Activated B cell treated with CpG ODN at 0.5 μM for 24 hours (primary cell): ENCODE measurements around the gene CDX1. TPM values are rescaled to one million over a fixed set of nuclear protein-coding genes. Genes with fewer than 3 reads are reported as not detected.

Experiments used
- ATAC-seq: fragments of 200-7000 bp; cut with Tn5 transposase; one replicate; pipeline ENCODE4 v1.10.0; 2021; ENCODE audit warnings: low read depth, mild to moderate bottlenecking, moderate library complexity
- CTCF ChIA-PET: fragments of 350-600 bp; sonication (Branson Sonifier 250); formaldehyde crosslinking; loops from one replicate; lab custom pipeline; 2021; ENCODE audit warnings: antibody characterized with exemption; lab: Charles Lee
- POLR2A ChIA-PET: fragments of 350-600 bp; sonication (Branson Sonifier 250); formaldehyde crosslinking; loops from one replicate; lab custom pipeline; 2021; ENCODE audit warnings: antibody characterized with exemption; lab: Charles Lee
- DNase-seq: peaks from one replicate; pipeline ENCODE4 v3.0.0; 2022
- H3K27ac Mint-ChIP-seq: one replicate; pipeline ENCODE4 v1.8.0; 2020; ENCODE audit warnings: mixed read lengths
- H3K27me3 Mint-ChIP-seq: one replicate; pipeline ENCODE4 v1.8.0; 2021; ENCODE audit warnings: mixed read lengths
- H3K36me3 Mint-ChIP-seq: one replicate; pipeline ENCODE4 v1.8.0; 2021; ENCODE audit warnings: low read depth, mixed read lengths
- H3K4me1 Mint-ChIP-seq: one replicate; pipeline ENCODE4 v1.8.0; 2021; ENCODE audit warnings: mixed read lengths
- H3K4me3 Mint-ChIP-seq: one replicate; pipeline ENCODE4 v1.8.0; 2020; ENCODE audit warnings: mild to moderate bottlenecking, mixed read lengths
- H3K9me3 Mint-ChIP-seq: one replicate; pipeline ENCODE4 v1.8.0; 2020; ENCODE audit warnings: mixed read lengths
- intact Hi-C: fragments of 100-400 bp; cut with micrococcal nuclease; formaldehyde crosslinking; loops from one replicate; pipeline ENCODE4 v1.15.1; 2024
- total RNA-seq: library from RNA; stranded (reverse); gene quantifications from 2 replicates; pipeline ENCODE4 v1.2.3, GENCODE V29; 2022
- TF ChIP-seq, protein P1 (sequence below): fragments of 200-600 bp; IDR thresholded peaks from one replicate; pipeline ENCODE4 v1.8.0; 2022; ENCODE audit warnings: antibody characterized with exemption, mild to moderate bottlenecking

CDX1 gene
- not detected in 2 replicates for total RNA-seq

DNA sequence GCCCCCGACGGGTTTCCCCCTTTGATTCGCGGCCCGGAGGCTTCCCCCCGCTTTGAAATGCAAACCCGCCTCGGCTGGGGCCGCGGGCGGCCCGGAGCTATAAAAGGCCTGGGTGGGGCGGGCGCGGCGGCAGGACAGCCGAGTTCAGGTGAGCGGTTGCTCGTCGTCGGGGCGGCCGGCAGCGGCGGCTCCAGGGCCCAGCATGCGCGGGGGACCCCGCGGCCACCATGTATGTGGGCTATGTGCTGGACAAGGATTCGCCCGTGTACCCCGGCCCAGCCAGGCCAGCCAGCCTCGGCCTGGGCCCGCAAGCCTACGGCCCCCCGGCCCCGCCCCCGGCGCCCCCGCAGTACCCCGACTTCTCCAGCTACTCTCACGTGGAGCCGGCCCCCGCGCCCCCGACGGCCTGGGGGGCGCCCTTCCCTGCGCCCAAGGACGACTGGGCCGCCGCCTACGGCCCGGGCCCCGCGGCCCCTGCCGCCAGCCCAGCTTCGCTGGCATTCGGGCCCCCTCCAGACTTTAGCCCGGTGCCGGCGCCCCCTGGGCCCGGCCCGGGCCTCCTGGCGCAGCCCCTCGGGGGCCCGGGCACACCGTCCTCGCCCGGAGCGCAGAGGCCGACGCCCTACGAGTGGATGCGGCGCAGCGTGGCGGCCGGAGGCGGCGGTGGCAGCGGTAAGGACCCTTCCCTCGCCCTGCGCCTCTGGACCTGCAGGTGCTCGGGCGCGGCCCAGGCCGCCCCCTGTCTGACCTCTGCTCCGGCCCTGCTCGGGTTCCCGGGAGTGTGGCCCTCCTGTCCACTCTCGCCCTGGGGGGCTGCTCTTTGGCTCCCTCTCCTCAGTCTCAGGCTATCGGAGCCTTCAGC, at the start of gene CDX1:
TSS of gene CDX1 (plus strand) at position 129 of the 862 bp plus-strand sequence. CDS start at position 228, 99 bp downstream.
- Mint-ChIP-seq H3K4me1 (peaks cover 5% of the 10 kb centered on the region), H3K27ac (no peak within 1 kb of the TSS), H3K9me3 (no peaks in the 10 kb centered on the region), H3K27me3 (peaks cover 35% of the 10 kb centered on the region), H3K4me3 (no peak within 1 kb of the TSS), H3K36me3 (no peaks in the 10 kb centered on the region)
- DNase-seq (no peak), ATAC-seq (no peak)
- CTCF ChIA-PET: no interaction called here
- POLR2A ChIA-PET: interaction anchor here (1.0 kb wide), 1 partner anchor 13 kb away, joined by 3 read pairs; no protein-coding TSS in a partner anchor
- intact Hi-C loops: no loop called here
- TF ChIP-seq, protein P1, sequence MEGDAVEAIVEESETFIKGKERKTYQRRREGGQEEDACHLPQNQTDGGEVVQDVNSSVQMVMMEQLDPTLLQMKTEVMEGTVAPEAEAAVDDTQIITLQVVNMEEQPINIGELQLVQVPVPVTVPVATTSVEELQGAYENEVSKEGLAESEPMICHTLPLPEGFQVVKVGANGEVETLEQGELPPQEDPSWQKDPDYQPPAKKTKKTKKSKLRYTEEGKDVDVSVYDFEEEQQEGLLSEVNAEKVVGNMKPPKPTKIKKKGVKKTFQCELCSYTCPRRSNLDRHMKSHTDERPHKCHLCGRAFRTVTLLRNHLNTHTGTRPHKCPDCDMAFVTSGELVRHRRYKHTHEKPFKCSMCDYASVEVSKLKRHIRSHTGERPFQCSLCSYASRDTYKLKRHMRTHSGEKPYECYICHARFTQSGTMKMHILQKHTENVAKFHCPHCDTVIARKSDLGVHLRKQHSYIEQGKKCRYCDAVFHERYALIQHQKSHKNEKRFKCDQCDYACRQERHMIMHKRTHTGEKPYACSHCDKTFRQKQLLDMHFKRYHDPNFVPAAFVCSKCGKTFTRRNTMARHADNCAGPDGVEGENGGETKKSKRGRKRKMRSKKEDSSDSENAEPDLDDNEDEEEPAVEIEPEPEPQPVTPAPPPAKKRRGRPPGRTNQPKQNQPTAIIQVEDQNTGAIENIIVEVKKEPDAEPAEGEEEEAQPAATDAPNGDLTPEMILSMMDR: no peak

DNA sequence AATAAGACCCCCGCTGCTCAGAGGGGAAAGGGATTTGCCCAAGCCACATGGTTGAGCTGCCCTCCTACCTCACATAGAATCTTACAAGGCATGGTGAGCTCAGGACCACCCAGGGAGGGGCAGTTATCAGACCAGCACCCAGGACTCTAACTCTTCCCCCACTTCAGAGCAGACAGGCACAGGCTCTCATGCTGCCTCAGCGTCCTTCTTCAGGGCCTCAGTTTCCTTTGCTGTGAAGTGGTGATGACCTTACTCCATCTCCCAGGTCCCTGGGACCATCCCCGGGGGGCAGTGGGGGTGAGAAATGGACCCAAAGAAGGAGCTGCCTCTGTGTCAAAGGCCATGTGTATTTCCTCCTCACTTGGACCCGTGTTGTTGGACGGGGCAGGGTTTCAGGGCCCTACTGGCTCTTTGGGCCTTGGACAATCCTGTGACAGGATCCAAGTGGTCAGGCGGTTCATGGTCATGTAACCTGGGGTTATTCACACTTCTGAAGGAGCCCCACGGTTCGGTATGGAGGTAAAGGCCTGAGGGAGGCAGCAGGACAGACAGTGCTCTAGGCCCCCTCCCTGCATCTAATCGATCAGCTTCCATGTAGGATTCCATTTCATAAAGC, 48.5 kb upstream of the CDX1 start:
- intact Hi-C loops: no loop called here
- DNase-seq (no peak), ATAC-seq (no peak)
- TF ChIP-seq, protein P1: no peak
- POLR2A ChIA-PET: no interaction called here
- CTCF ChIA-PET: interaction anchor here (0.9 kb wide), 1 partner anchor 82 kb away, joined by 3 read pairs; no protein-coding TSS in a partner anchor
- no peaks in the 10 kb centered on the region for H3K9me3 Mint-ChIP-seq
- no peak overlapping the region for H3K4me3 Mint-ChIP-seq
- H3K27me3 Mint-ChIP-seq: peaks cover 2% of the 10 kb centered on the region
- no peak overlapping the region for H3K27ac Mint-ChIP-seq
- H3K4me1 Mint-ChIP-seq: no peaks in the 10 kb centered on the region
- H3K36me3 Mint-ChIP-seq: no peaks in the 10 kb centered on the region

DNA sequence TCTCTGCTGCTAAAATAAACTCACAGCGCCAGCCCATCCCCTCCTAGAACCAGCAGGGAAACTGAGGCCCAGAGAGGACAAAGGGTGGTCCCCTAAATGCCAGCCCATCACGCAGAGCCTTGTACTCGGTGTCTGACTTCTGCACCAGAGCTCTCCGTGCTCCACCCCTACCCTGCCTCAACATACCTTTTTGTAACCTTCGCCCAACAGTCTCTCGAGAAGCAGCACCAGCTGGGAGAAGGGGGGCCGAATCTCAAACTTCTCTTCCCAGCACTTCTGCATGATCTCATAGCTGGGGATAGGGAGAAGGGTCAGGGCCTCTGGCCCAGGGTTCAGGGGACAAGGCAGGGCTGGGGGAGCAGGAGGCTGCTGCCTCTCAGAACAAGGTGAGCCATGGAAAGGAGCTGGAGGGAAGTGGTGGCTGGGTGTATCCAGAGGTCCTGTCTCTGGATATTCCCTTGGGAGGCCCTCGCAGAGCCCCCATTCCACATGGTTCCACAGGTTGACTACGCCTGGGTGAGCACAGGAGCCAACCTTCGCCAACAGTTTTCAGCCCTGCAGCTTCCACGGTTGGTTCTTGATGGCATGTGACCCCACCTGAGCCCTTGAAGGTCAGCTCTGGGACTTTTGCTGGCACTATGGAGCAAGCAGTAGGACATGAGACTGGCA, 47.9 kb upstream of the CDX1 start:
- H3K4me3 Mint-ChIP-seq: no peak overlapping the region
- H3K36me3 Mint-ChIP-seq: no peaks in the 10 kb centered on the region
- no peaks in the 10 kb centered on the region for H3K27me3 Mint-ChIP-seq
- CTCF ChIA-PET: interaction anchor here (0.9 kb wide), 1 partner anchor 83 kb away, joined by 3 read pairs; no protein-coding TSS in a partner anchor
- H3K4me1 Mint-ChIP-seq: no peaks in the 10 kb centered on the region
- ATAC-seq: no peak
- no peak overlapping the region for H3K27ac Mint-ChIP-seq
- TF ChIP-seq, protein P1: no peak
- no peak for DNase-seq
- POLR2A ChIA-PET: no interaction called here
- intact Hi-C loops: no loop called here
- no peaks in the 10 kb centered on the region for H3K9me3 Mint-ChIP-seq

DNA sequence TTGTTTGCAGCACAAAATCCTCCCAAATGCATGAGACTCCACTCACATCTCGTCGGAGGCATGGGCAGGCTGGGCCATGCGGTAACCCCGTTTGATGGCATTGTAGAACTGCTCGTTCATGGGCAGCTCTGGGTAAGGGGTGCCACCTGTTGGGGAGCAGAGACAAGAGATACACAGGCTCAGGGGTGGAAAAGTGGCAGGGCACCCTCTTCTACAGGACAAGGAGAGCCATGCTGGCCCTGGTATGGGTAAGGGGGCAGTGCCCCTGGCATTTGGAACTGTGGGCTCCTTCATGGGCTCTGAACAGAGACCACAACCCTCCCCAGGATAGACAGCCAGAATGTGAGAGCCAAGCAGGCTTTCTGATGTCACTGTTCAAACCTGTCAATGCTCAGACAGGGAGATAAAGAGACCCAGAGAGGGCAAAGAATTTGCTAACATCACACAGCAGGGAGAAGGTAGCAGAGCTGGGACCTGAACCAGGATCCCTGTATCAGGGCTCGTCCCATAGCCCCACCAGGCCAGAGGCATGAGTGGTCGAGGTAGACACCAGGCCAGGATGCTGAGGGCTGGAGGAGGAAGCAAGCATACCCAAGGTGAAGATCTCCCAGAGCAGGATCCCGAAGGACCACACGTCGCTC, 47.0 kb upstream of the CDX1 start:
- Mint-ChIP-seq H3K27me3 (no peaks in the 10 kb centered on the region), H3K27ac (no peak overlapping the region), H3K4me1 (no peaks in the 10 kb centered on the region), H3K9me3 (no peaks in the 10 kb centered on the region), H3K36me3 (no peaks in the 10 kb centered on the region), H3K4me3 (no peak overlapping the region)
- no peak for ATAC-seq
- DNase-seq: no peak
- POLR2A ChIA-PET: no interaction called here
- CTCF ChIA-PET: no interaction called here
- intact Hi-C loops: no loop called here
- TF ChIP-seq, protein P1: no peak
